Gastroesophageal sphincter (tissue), 4 donors: Measurements from ENCODE around the gene GIMAP8. TPM values are rescaled to one million over a fixed set of nuclear protein-coding genes. Genes with fewer than 3 reads are reported as not detected.

ENCODE experiments used
- ATAC-seq: fragments of 150-250 bp; one replicate; pipeline ENCODE4 v1.9.1; 2016; ENCODE audit warnings: mild to moderate bottlenecking, moderate library complexity
- H3K27ac ChIP-seq, 4 donors: fragments of 200-600 bp; sonication (generic) in 3 of 4; 1 replicate in 3 of 4; 2 replicates in 1 of 4; pipeline ENCODE4 v1.5.1; 2016 to 2019
- H3K27me3 ChIP-seq: fragments of 200-600 bp; sonication (generic); one replicate; pipeline ENCODE4 v1.5.1; 2019
- H3K36me3 ChIP-seq, 2 donors: fragments of 200-600 bp; sonication (generic); one replicate each; pipeline ENCODE4 v1.5.1; 2019; ENCODE audit warnings: control low read depth in 1 of 2
- H3K4me1 ChIP-seq, 3 donors: fragments of 200-600 bp; sonication (generic); 1 replicate in 2 of 3; 2 replicates in 1 of 3; pipeline ENCODE4 v1.5.1; 2016 to 2019; ENCODE audit warnings: control low read depth in 2 of 3
- H3K4me3 ChIP-seq, 2 donors: fragments of 200-600 bp; sonication (generic); one replicate each; pipeline ENCODE4 v1.5.1; 2019; ENCODE audit warnings: mild to moderate bottlenecking in 1 of 2, moderate library complexity in 1 of 2
- H3K9me3 ChIP-seq, 3 donors: fragments of 200-600 bp; sonication (generic); one replicate each; pipeline ENCODE4 v1.5.1; 2017 to 2019; ENCODE audit warnings: control low read depth in 2 of 3
- CTCF ChIP-seq, 4 experiments: fragments of 200-600 bp in 2 of 4; fragments of 450-650 bp in 2 of 4; sonication (generic) in 1 of 4; IDR thresholded peaks; one replicate each; pipeline ENCODE4 v1.5.1; 2017 to 2019; ENCODE audit warnings: antibody characterized with exemption in 4 of 4, mild to moderate bottlenecking in 2 of 4, moderate library complexity in 2 of 4
- EP300 ChIP-seq: sonication (generic); formaldehyde crosslinking; IDR thresholded peaks from one replicate; pipeline ENCODE4 v1.6.1; 2017; ENCODE audit warnings: antibody characterized with exemption, mild to moderate bottlenecking
- POLR2A ChIP-seq, 2 donors: fragments of 450-650 bp; IDR thresholded peaks; one replicate each; pipeline ENCODE4 v1.6.1; 2017; ENCODE audit warnings: antibody characterized with exemption in 2 of 2, mild to moderate bottlenecking in 2 of 2, moderate library complexity in 1 of 2
- POLR2AphosphoS5 ChIP-seq: sonication (generic); formaldehyde crosslinking; IDR thresholded peaks from one replicate; pipeline ENCODE4 v1.6.1; 2017; ENCODE audit warnings: antibody characterized with exemption
- WGBS, 2 donors: methylation state at CpG; one replicate each; pipeline ENCODE4 v1.1.5; 2018; ENCODE audit warnings: low coverage in 1 of 2; 5-methylcytosine and 5-hydroxymethylcytosine counted together
- total RNA-seq, 4 donors: library from RNA; depleted of rRNA; stranded (reverse); fragments of >200 nt; gene quantifications; one replicate each; pipeline ENCODE4 v1.1.0, GENCODE V29; 2016

The GIMAP8 gene
- total RNA-seq, 4 donors from 2014 or later = 6.1 to 19.1 (median 12.5) TPM

DNA sequence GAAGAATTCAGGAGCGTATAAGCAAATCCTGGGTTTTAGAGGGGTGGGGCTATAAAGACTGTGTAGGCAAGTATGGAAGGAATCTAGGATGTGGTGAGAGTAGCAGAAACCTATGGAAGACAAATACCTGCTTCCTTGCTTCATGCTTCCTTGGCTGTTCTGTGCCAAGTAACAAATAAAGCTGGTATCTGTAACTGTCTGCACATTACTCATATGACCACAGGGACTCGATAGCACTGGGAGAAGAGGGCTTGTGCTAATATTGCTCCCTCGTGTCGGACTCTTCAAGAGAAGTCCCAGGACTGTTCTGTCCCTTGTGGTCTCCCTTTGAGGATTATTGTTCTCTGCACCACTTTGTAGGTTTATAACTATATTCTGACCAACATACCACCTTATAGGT is 52.7 kb downstream of the GIMAP8 start:
- H3K4me1 ChIP-seq = no peaks in the 10 kb centered on the region
- WGBS, 2 donors = 71 to 79% methylated on average over 4 of the region's 4 CpGs
- TF ChIP-seq POLR2AphosphoS5 (no peak), EP300 (no peak), POLR2A (IDR thresholded peaks at IDR 0.05) (no peak)
- H3K27ac ChIP-seq = no peak overlapping the region
- ATAC-seq = no peak
- H3K9me3 ChIP-seq = no peaks in the 10 kb centered on the region
- H3K36me3 ChIP-seq = no peaks in the 10 kb centered on the region
- H3K4me3 ChIP-seq = no peak overlapping the region
- no peaks in the 10 kb centered on the region for H3K27me3 ChIP-seq

GRCh38 chr7:150503581-150503980 is 53.2 kb downstream of the GIMAP8 start:
- no peaks in the 10 kb centered on the region for H3K9me3 ChIP-seq
- ATAC-seq = no peak
- WGBS, 2 donors = 60 to 68% methylated on average over 3 of the region's 3 CpGs

GRCh38 chr7:150507947-150508602 is 57.6 kb downstream of the GIMAP8 start:
- 79 to 82% methylated on average over 3 to 4 of the region's 4 CpGs for WGBS, 2 donors
- no peak overlapping the region for H3K27ac ChIP-seq
- no peaks in the 10 kb centered on the region for H3K4me1 ChIP-seq
- no peak overlapping the region for H3K4me3 ChIP-seq
- no peak for ATAC-seq
- TF ChIP-seq POLR2A (IDR thresholded peaks at IDR 0.05) (no peak), POLR2AphosphoS5 (no peak), CTCF (IDR thresholded peaks at IDR 0.05) (no peak), EP300 (no peak)
- H3K27me3 ChIP-seq = no peaks in the 10 kb centered on the region
- H3K36me3 ChIP-seq = no peaks in the 10 kb centered on the region
- peaks cover 0 to 6% (median 0%) of the 10 kb centered on the region in 3 donors for H3K9me3 ChIP-seq

More at GRCh38 chr7:150503581-150503980, 53.2 kb downstream of the GIMAP8 start:
- Histone ChIP-seq H3K4me3 (no peak overlapping the region), H3K36me3 (no peaks in the 10 kb centered on the region), H3K27me3 (no peaks in the 10 kb centered on the region), H3K27ac (no peak overlapping the region), H3K4me1 (no peaks in the 10 kb centered on the region)
- TF ChIP-seq CTCF (IDR thresholded peaks at IDR 0.05) (no peak), POLR2A (IDR thresholded peaks at IDR 0.05) (no peak), EP300 (no peak)

- H3K36me3 ChIP-seq = no peaks in the 10 kb centered on the region
- TF ChIP-seq POLR2A (IDR thresholded peaks at IDR 0.05) (no peak), EP300 (no peak), CTCF (IDR thresholded peaks at IDR 0.05) (no peak)
- WGBS, 2 donors = 63 to 72% methylated on average over 2 of the region's 2 CpGs
- H3K4me1 ChIP-seq = no peaks in the 10 kb centered on the region
- no peak overlapping the region for H3K4me3 ChIP-seq
- no peak for ATAC-seq
- H3K27me3 ChIP-seq = no peaks in the 10 kb centered on the region
- peaks cover 0 to 6% (median 0%) of the 10 kb centered on the region in 3 donors for H3K9me3 ChIP-seq
- no peak overlapping the region for H3K27ac ChIP-seq
Observed at GRCh38 chr7:150511048-150511447, 60.6 kb downstream of the GIMAP8 start.

DNA sequence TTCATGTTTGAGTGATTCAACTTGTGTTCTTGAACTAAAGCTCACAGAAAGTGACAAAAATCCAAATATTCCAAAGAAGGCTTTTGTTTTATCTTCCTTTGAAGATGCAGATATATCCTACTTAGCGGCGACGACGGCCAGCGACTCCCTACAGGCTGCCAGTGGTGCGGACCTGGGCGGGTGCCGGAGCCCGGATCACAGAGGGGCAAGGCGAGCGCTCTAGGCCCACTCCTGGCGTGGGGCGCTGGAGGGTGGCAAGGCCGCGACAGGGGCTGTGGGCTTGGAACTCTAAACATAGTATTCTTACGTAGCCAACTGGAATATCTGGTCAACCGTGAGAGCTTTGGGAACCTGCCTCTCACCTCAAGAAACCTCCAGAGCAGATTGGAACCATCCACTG is 63.3 kb downstream of the GIMAP8 start:
- no peaks in the 10 kb centered on the region for H3K36me3 ChIP-seq
- TF ChIP-seq POLR2AphosphoS5 (no peak), POLR2A (IDR thresholded peaks at IDR 0.05) (no peak), CTCF (IDR thresholded peaks at IDR 0.05) (no peak), EP300 (no peak)
- 92% methylated on average over 7 of the region's 17 CpGs; no CpG with 5 or more reads in 1 of the 2 donors for WGBS, 2 donors
- no peaks in the 10 kb centered on the region for H3K27me3 ChIP-seq
- ATAC-seq = no peak
- peaks cover 0 to 6% (median 0%) of the 10 kb centered on the region in 3 donors for H3K9me3 ChIP-seq
- peak overlapping the region in 1 of 2 donors; percentile 49 for H3K4me3 ChIP-seq
- H3K4me1 ChIP-seq = no peaks in the 10 kb centered on the region
- peak overlapping the region in 3 of 4 donors; percentile 50 to 73 (median 72) for H3K27ac ChIP-seq
